HCEC 1CT (cell line): Measurements from ENCODE around the gene SCYL1.

ENCODE experiments used
- DNase-seq: peaks from one replicate; pipeline ENCODE4 v3.0.0-alpha.2; 2017

SCYL1 gene

DNA sequence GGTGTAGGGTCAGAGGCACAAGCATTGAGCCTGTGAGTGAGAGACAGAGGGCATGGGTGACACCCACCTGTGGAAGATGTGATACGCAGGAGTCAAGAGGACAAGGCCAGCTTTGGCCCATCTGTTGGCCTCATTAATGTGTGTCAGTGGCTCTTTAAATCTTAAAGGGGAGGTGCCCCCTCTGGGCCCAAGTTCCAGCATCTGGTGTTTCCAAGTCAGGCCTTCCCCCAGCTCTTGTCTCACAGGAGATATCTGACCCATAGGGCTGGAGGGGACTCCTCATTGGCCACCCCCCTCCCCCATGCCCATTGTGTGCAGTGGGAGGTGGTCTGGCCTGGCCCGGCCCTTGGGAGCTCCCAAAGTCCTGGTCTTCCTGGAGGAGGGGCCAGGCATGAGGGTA is 61.8 kb downstream of the SCYL1 start:
- DNase-seq, result no peak
